Heart right ventricle (tissue), 16 donors: Measurements from ENCODE around the gene PTPN4. TPM values are rescaled to one million over a fixed set of nuclear protein-coding genes. Genes with fewer than 3 reads are reported as not detected.

ENCODE experiments used
- ATAC-seq, 8 donors: fragments of 200-7000 bp; cut with Tn5 transposase; one replicate each; pipeline ENCODE4 v1.9.1; 2020; ENCODE audit warnings: mild to moderate bottlenecking in 8 of 8, moderate library complexity in 8 of 8, moderate number of reproducible peaks in 1 of 8
- DNase-seq, 2 donors: peaks; one replicate each; pipeline ENCODE4 v3.0.0-alpha.2; 2020
- H3K27ac ChIP-seq, 10 donors: fragments of 200-600 bp; sonication (generic) in 2 of 10; one replicate each; pipeline versions ENCODE4 v1.5.0 to v1.8.0; 2020 to 2022; ENCODE audit warnings: mild to moderate bottlenecking in 3 of 10
- H3K27me3 ChIP-seq, 7 donors: fragments of 200-600 bp; one replicate each; pipeline ENCODE4 v1.8.0; 2021 to 2022; ENCODE audit warnings: mild to moderate bottlenecking in 2 of 7
- H3K36me3 ChIP-seq, 9 donors: fragments of 200-600 bp; sonication (generic) in 1 of 9; one replicate each; pipeline versions ENCODE4 v1.5.0 to v1.8.0; 2020 to 2022; ENCODE audit warnings: mild to moderate bottlenecking in 2 of 9
- H3K4me1 ChIP-seq, 9 donors: fragments of 200-600 bp; sonication (generic) in 1 of 9; one replicate each; pipeline versions ENCODE4 v1.5.0 to v1.8.0; 2020 to 2022; ENCODE audit warnings: mild to moderate bottlenecking in 4 of 9
- H3K4me3 ChIP-seq, 10 donors: fragments of 200-600 bp; sonication (generic) in 2 of 10; one replicate each; pipeline versions ENCODE4 v1.5.0 to v1.8.0; 2020 to 2022; ENCODE audit warnings: mild to moderate bottlenecking in 7 of 10, moderate library complexity in 2 of 10
- H3K9me3 ChIP-seq, 11 donors: fragments of 200-600 bp in 10 of 11; sonication (generic) in 2 of 11; one replicate each; pipeline versions ENCODE4 v1.5.0 to v1.8.0; 2013 to 2022; ENCODE audit warnings: mild to moderate bottlenecking in 2 of 11, control low read depth in 1 of 11, moderate library complexity in 1 of 11
- CTCF ChIP-seq, 9 donors: fragments of 200-600 bp; sonication (generic) in 2 of 9; IDR thresholded peaks; one replicate each; pipeline versions ENCODE4 v1.5.0 to v1.8.0; 2021 to 2022; ENCODE audit warnings: antibody characterized with exemption in 9 of 9, mild to moderate bottlenecking in 5 of 9, moderate library complexity in 1 of 9
- WGBS, 2 donors: extraction: QIAGEN DNeasy Blood & Tissue Kit; methylation state at CpG; one replicate each; pipeline ENCODE4 v1.1.7; 2013; ENCODE audit warnings: inconsistent platforms in 1 of 2; 5-methylcytosine and 5-hydroxymethylcytosine counted together
- intact Hi-C, 10 donors: fragments of 100-400 bp; cut with DNase I; formaldehyde crosslinking; loops; one replicate each; pipeline versions ENCODE4 v1.11.1 to v1.14.2; 2022
- polyA plus RNA-seq, 2 donors: library from polyadenylated mRNA; stranded (reverse); fragments of 200-250 nt; gene quantifications; one replicate each; pipeline ENCODE4 v1.2.3, GENCODE V29; 2013
- total RNA-seq, 10 donors: library from RNA; stranded (reverse); fragmentation: NEBNext Ultra II Directional in 3 of 10; extraction: Animal tissue kit (Norgen Biotek cat#: 25700) in 3 of 10; gene quantifications; one replicate each; pipeline versions ENCODE4 v1.2.1 to v1.2.4, GENCODE V29; 2021 to 2023
- donor health status: Arrhythmogenic right ventricular cardiomyopathy.
- donor health status: ischemic (EF 13 %, LVEDD 7.1; RV severe dilation, severe dysfunction).
- donor health status: healthy with polysubstance abuse.
- donor health status: DM: no; HTN: yes; CAD: no.
- donor health status: DM: no; HTN: no; CAD: no.
- donor health status: ischemic (EF 25% LVEDD 6.9; RV normal size, moderate dysfunction).
- donor health status: ischemic (EF 25% LVEDD 5.7; RV mildly dilated, moderate dysfunction).
- donor health status: healthy.
- donor health status: DM: yes; HTN: yes; CAD: no.
- donor health status: Ischemic cardiomyopathy.
- donor health status: ischemic (EF 35%, LVEDD 5.7; RV mildly dilated, moderate dysfunction).
- donor health status: nonischemic (EF 11% LVEDD 7.7; RV severe dilation, severe dysfunction).
- donor health status: DM: yes; HTN: yes; CAD: no.
- donor health status: PGD.
- donor health status: ischemic (EF 29% LVEDD 5.4; RV normal size, mild dysfunction).
- donor health status: nonischemic (EF 23%, LVEDD 6.1; RV moderate dilation, normal function).

Gene PTPN4
- total and polyA plus RNA-seq, 12 donors: 2.5 to 56.1 (median 44.7) TPM

GRCh38 chr2:119914266-119914665 lies 154.5 kb downstream of the PTPN4 start:
- WGBS, 2 donors: 33 to 85% methylated on average over 1 of the region's 1 CpG
- peaks cover 0 to 10% (median 0%) of the 10 kb centered on the region in 11 donors for H3K9me3 ChIP-seq
- intact Hi-C loops: no loop called here
- no peak overlapping the region for H3K27ac ChIP-seq
- no peaks in the 10 kb centered on the region for H3K4me1 ChIP-seq
- no peaks in the 10 kb centered on the region for H3K27me3 ChIP-seq
- no peak for DNase-seq
- peaks cover 0 to 19% (median 0%) of the 10 kb centered on the region in 9 donors for H3K36me3 ChIP-seq
- no peak overlapping the region for H3K4me3 ChIP-seq
- no peak for ATAC-seq
- TF ChIP-seq CTCF (IDR thresholded peaks at IDR 0.05): no peak

- ATAC-seq (no peak), DNase-seq (no peak)
- Histone ChIP-seq H3K4me3 (no peak overlapping the region), H3K27me3 (no peaks in the 10 kb centered on the region), H3K4me1 (no peaks in the 10 kb centered on the region), H3K36me3 (peaks cover 0 to 6% (median 0%) of the 10 kb centered on the region in 9 donors), H3K9me3 (no peaks in the 10 kb centered on the region), H3K27ac (no peak overlapping the region)
- 97 to 98% methylated on average over 1 of the region's 1 CpG for WGBS, 2 donors
- intact Hi-C loops: no loop called here
- TF ChIP-seq CTCF (IDR thresholded peaks at IDR 0.05): no peak
Measured at GRCh38 chr2:119921825-119922224, 162.1 kb downstream of the PTPN4 start.

GRCh38 chr2:119922699-119923098 lies 163.0 kb downstream of the PTPN4 start:
- DNase-seq: no peak
- Histone ChIP-seq H3K9me3 (no peaks in the 10 kb centered on the region), H3K36me3 (peaks cover 0 to 4% (median 0%) of the 10 kb centered on the region in 9 donors), H3K27ac (no peak overlapping the region), H3K4me3 (no peak overlapping the region), H3K4me1 (peaks cover 0 to 3% (median 0%) of the 10 kb centered on the region in 9 donors), H3K27me3 (no peaks in the 10 kb centered on the region)
- intact Hi-C loops: no loop called here
- TF ChIP-seq CTCF (IDR thresholded peaks at IDR 0.05): no peak
- ATAC-seq: no peak

- H3K36me3 ChIP-seq: peaks cover 0 to 27% (median 10%) of the 10 kb centered on the region in 9 donors
- DNase-seq: no peak
- no peaks in the 10 kb centered on the region for H3K27me3 ChIP-seq
- peaks cover 0 to 4% (median 0%) of the 10 kb centered on the region in 9 donors for H3K4me1 ChIP-seq
- ATAC-seq: no peak
- TF ChIP-seq CTCF (IDR thresholded peaks at IDR 0.05): no peak
- WGBS, 2 donors: 83 to 86% methylated on average over 2 of the region's 2 CpGs
- H3K4me3 ChIP-seq: peak overlapping the region in 1 of 10 donors; percentile 34
- H3K9me3 ChIP-seq: no peaks in the 10 kb centered on the region
- intact Hi-C loops: no loop called here
- peak overlapping the region in 1 of 10 donors; percentile 74 for H3K27ac ChIP-seq
Measured at GRCh38 chr2:119929537-119929936, 169.8 kb downstream of the PTPN4 start.
